Stimulated activated CD4-positive, alpha-beta T cell treated with anti-CD3 and anti-CD28 coated beads, Interleukin-15, amount 100 ng/mL, for 1 hour (primary cell): ENCODE results near the gene ATP6V1D.
"Not testable (repeated sequence)": the region's sequence is repeated elsewhere in the genome, so short reads cannot be mapped to it uniquely, and the experiment has no call there.

Source experiments
- DNase-seq, 2 donors: peaks; one replicate each; pipeline ENCODE4 v3.0.0-alpha.2; 2020; ENCODE audit warnings: low read depth in 1 of 2, low spot score in 1 of 2

Gene ATP6V1D

DNA sequence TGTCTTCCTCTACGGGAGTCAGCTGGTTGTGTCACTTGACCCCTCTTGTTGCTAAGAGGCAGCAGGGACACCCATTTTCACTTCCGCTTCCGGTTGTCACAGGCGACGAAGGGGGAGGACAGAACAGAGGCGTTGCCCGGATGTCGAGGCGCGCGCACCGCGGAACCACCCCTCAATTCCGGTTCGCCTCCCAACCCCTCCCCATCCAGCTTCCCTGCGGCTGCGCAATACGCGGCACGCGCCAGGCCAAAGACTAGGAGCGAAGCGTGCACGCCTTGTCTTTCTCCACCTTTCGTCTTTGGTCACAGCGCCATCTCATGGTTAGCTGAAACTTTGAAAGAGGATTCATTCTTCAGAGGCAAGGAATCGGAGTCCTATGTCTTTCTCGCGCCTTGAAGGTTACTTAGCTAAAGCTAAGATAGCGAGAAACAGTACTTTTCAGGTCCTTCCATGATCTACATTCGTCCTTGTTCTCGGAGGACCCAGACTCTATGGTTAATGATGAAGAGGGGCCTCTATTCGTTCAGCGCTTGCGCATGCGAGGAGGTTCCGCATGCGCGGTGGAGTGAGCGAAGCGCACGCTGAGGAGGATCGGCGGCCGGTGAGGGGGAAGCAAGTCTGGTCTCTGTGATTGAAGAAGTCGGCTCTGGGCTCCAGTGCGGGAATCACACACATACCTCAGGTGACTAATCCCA lies at the start of gene ATP6V1D, which contains the start of gene EIF2S1:
ATP6V1D (minus strand) TSS at position 30 of the 695 bp plus-strand sequence. CDS start 106 bp downstream, outside the sequence.
EIF2S1 (plus strand) TSS at position 554 of the 695 bp plus-strand sequence. CDS start 4,440 bp downstream, outside the sequence.
- DNase-seq = peak; percentile 98 to 99

DNA sequence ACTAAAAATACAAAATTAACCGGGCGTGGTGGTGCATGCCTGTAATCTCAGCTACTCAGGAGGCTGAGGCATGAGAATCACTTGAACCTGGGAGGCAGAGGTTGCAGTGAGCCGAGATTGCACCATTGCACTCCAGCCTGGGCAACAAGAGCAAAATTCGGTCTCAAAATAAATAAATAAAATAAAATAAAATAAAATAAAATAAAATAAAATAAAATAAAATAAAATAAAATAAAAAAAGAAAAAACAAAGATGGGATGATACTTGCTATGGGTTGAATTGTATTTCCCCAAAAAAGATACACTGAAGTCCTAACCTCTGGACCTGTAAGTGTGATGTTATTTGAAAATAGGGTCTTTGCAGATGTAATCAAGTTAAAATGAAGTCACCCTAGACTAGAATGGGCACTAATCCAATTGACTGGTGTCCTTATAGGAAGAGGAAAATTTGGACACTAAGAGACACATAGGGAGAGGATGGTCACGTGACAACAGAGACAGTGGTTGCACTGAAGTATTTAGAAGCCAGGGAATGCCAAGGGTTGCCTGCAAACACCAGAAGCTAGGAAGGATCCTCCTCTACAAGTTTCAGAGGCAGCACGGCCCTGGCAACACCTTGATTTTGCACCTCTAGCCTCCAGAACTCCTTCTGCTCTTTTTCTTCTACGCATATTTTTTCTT lies 48.7 kb upstream of the ATP6V1D start:
- DNase-seq = not testable (repeated sequence)

DNA sequence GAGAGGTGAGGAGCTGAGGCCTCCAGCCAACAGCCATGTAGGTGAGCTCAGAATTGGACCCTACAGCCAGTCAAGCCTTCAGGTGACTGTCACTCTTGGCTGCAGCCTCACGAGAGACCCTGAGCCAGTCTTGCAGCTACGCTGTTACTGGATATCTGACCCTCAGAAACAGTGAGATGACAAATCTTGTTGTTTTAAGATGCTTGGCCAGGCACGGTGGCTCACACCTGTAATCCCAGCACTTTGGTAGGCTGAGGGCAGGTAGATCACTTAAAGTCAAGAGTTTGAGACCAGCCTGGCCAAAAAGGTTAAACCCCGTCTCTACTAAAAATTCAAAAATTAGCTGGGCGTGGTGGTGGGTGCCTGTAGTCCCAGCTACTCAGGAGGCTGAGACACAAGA lies 46.2 kb upstream of the ATP6V1D start:
- no peak for DNase-seq

- DNase-seq = no peak
Measured at GRCh38 chr14:67400434-67400833, 40.8 kb upstream of the ATP6V1D start.

DNA sequence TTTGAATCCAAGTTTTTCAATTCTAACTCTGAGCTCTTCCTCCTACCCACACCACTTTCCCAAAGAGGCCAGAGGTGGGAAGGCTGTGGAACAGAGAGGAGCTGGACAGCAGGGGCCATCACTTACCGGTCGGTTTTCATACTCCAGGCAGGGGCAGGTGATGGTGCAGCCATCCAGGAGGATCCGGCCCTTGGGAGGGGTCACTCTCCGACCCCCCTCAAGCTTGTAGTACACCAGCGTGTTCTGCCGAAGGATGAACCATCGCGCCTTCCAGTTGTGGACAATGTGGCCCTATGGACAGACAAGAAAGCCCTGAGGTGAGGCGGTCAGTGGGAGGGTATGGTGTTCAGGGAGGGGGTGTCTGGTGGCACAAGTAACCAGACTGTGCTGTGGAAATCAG lies 37.9 kb upstream of the ATP6V1D start:
- no peak for DNase-seq

- no peak for DNase-seq
Measured at GRCh38 chr14:67396381-67396970, 36.9 kb upstream of the ATP6V1D start.

GRCh38 chr14:67395876-67396189 lies 36.2 kb upstream of the ATP6V1D start:
- no peak for DNase-seq

- no peak for DNase-seq
Measured at GRCh38 chr14:67395086-67395875, 35.7 kb upstream of the ATP6V1D start.

DNA sequence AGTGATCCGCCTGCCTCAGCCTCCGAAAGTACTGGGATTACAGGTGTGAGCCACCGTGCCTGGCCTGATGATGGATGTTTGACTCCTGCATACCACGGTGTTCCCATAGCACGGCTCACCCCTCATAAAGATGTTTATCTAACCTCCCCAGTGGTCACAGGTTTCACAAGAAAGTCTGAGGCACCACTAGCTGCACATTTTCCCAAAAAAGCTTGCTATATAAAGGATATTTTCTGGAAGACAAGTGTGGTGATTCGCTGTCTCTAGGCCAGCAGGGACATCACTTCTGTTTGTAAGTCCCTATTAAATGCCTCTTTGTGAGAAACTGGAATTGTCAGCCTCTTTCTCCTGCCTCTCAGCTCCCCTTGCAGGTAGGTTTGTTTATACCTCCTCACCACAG lies 34.1 kb upstream of the ATP6V1D start:
- DNase-seq = no peak

DNA sequence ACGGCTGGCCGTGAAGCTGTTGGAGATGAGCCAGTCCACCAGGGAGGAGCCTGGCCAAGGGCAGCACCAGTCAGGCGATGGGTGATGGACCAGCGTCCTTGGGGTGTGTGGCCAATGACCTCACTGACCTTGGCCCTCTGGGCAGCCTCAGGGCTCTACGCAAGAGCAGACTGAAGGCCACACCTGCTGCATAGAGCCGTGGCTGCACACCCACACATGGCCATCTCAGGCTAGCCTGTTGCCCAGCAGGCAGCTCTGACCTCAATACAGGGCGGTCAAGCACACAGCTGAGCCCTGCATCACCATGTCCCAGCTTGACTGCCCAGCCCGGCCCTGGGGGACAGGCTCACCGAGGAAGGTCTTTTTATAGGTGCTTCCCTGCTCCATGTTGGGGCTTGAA lies 33.2 kb upstream of the ATP6V1D start:
- DNase-seq = no peak

GRCh38 chr14:67392123-67392522 lies 32.5 kb upstream of the ATP6V1D start:
- no peak for DNase-seq

GRCh38 chr14:67391268-67391667 lies 31.7 kb upstream of the ATP6V1D start:
- DNase-seq = no peak

DNA sequence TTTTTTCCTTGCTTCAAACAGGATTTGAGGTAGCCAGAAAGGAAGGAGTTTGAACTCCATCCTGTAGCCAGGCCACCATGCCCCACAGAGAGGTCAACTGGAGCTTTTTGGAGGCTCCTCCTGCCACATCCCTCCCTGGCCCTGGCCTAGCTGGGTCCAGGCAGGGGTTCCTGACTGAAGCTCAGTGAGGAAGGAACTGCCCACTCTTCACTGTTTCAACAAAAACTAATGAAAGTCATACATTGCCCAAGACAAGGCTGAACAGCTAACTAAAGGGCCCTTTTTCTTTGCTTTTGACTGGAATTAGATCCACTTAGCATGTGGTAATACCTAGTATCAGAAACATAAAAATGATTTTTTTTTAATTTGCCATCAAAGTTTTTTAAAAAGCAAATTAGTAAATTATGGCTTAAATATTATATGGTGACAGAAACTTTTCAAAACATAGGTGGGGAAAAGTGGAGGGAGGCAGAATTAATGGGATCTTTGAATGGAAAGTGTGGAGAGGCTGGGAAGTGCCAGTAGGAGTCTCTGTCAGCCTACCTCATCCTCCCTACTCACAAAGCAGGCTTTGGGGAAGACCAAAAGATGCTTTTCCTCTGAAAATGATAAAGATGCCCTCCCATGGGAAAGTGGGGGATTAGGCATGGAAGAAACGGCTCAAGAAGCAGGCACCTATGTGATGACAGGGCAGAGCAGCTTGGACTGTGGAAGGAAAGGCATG lies 30.4 kb upstream of the ATP6V1D start:
- no peak for DNase-seq

DNA sequence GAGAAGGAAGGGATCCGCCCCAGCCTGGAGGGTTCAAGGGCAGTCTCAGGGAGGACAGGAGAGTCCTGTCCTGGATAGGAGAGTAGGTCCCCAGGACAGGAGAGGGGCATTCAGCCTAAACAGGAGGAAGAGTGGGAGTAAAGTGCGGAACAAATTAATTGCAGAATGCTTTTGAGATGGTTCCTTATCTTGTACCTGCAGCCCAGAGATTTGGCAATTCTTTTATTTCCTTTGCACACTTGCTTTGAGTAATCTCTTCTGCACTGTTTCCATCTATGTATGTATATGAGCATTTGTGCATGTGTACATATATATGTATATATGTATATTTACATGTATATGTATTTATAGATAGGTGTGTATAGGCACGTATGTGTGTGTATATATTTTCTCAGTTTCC lies 29.7 kb upstream of the ATP6V1D start:
- no peak for DNase-seq

DNA sequence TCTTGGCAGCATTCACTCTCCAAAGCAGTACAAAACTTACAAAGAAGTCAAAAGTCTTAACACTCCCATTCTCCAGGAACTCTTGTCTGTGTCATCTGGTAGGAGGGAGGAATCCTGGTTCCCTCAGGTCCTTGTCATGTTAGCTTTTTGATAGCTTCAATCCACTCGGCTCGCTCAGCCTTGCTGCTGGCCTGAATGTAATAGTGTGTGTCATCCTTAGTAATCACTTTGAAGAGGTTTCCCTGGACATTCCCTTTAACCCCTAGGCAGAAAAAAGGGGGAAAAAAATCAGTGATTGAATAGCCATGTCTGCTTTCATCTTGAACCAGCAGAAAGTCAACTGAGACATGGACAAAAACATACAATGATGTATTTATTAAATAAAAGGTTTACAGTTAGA lies 27.6 kb upstream of the ATP6V1D start:
- no peak for DNase-seq

DNA sequence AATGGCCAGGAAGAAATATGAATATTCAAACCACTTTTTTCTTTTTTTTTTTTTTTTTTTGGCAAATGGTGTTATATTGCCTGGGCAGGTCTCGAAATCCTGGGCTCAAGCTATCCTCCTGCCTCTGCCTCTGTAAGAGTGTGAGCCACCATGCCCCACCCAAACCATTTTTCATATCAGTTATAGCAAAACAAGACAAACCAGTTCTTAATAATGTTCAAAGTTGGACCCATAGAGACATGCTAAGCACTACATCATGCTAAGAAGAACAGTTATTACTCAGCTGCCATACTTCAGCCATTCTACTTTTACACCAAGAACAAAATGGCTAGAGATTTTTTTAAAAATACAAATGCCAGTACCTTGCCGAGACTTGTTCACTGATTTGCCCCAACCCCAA lies 26.0 kb upstream of the ATP6V1D start:
- DNase-seq = no peak

GRCh38 chr14:67385120-67385519 lies 25.5 kb upstream of the ATP6V1D start:
- DNase-seq = no peak

DNA sequence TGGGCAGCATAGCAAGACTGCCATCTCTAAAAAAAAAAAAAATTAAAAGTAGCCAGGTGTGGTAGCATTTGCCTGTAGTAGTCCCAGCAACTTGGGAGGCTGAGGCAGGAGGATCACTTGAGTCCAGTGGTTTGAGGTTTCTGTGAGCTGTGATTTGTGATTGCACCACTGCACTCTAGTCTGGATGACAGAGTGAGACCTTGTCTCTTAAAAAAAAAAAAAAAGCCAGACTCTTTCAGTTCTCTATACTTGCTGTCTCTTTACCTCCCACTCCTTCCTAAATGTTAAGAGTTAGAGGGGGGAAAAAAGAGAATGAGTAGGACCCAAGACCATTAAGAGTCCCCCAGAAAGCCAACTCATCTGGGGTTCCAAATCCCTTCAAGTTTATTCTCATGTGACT lies 18.3 kb upstream of the ATP6V1D start:
- no peak for DNase-seq

DNA sequence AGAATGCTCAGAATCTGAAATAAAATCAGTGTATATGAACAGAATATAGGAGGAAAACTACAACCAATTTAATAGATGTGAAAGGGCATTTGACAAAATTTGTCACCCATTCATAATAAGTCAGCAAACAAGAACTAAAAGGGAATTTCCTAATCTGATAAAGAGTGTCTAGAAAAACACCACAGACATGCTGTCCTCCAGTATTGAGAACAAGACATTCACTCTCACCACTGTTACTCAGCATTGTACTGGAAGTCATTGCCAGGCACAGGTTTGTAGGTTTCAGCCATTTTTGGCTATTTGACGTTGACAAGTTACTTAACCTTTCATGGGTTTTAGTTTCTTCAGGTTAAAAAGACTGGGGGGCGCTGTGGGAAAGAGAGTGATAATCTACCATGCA lies 13.7 kb upstream of the ATP6V1D start:
- no peak for DNase-seq

- no peak for DNase-seq
Measured at GRCh38 chr14:67372833-67373232, 13.2 kb upstream of the ATP6V1D start.
